CD4-positive, alpha-beta T cell treated with Interferon alpha-2 for 1 hour (primary cell): ENCODE results near the gene FRAT1.
"Not testable (repeated sequence)": the region's sequence is repeated elsewhere in the genome, so short reads cannot be mapped to it uniquely, and the experiment has no call there.

Experiments used
- DNase-seq, 2 donors: peaks; one replicate each; pipeline ENCODE4 v3.0.0-alpha.2; 2020 to 2022

FRAT1 gene

GRCh38 chr10:97318772-97319651 lies at the start of gene FRAT1:
Gene FRAT1, plus strand, starts transcription at chr10:97319271. Its CDS starts 183 bp downstream, at chr10:97319454.
- peak; percentile 86 to 92 for DNase-seq

GRCh38 chr10:97270523-97271154 lies 48.4 kb upstream of the FRAT1 start:
- no peak for DNase-seq

GRCh38 chr10:97273700-97274099 lies 45.4 kb upstream of the FRAT1 start:
- DNase-seq, result no peak

GRCh38 chr10:97274828-97275227 lies 44.2 kb upstream of the FRAT1 start:
- no peak for DNase-seq

- DNase-seq, result no peak
These were observed 41.5 kb upstream of the FRAT1 start for GRCh38 chr10:97277551-97277950.

GRCh38 chr10:97278491-97278989 lies 40.5 kb upstream of the FRAT1 start:
- DNase-seq, result peak in 1 of 2 donors; percentile 68

GRCh38 chr10:97279121-97279815 lies 39.8 kb upstream of the FRAT1 start:
- no peak for DNase-seq

- DNase-seq, result no peak
These were observed 38.3 kb upstream of the FRAT1 start for GRCh38 chr10:97280783-97281182.

GRCh38 chr10:97290076-97290475 lies 29.0 kb upstream of the FRAT1 start:
- DNase-seq, result not testable (repeated sequence)

- not testable (repeated sequence) for DNase-seq
These were observed 28.3 kb upstream of the FRAT1 start for GRCh38 chr10:97290576-97291356.

- DNase-seq, result no peak
These were observed 27.5 kb upstream of the FRAT1 start for GRCh38 chr10:97291357-97292096.

GRCh38 chr10:97292097-97292861 lies 26.8 kb upstream of the FRAT1 start, which contains the start of gene ARHGAP19:
Gene ARHGAP19, minus strand, starts transcription at chr10:97292637. Its CDS starts 10 bp downstream, at chr10:97292627.
- DNase-seq, result peak; percentile 95 to 97

GRCh38 chr10:97292862-97293198 lies 26.2 kb upstream of the FRAT1 start:
- no peak for DNase-seq

- DNase-seq, result no peak
These were observed 21.4 kb upstream of the FRAT1 start for GRCh38 chr10:97297556-97298222.

GRCh38 chr10:97298223-97298571 lies 20.9 kb upstream of the FRAT1 start:
- DNase-seq, result no peak

GRCh38 chr10:97300980-97301379 lies 18.1 kb upstream of the FRAT1 start:
- no peak for DNase-seq

- no peak for DNase-seq
These were observed 16.8 kb upstream of the FRAT1 start for GRCh38 chr10:97302088-97302791.

GRCh38 chr10:97307441-97307840 lies 11.6 kb upstream of the FRAT1 start:
- DNase-seq, result no peak

GRCh38 chr10:97307866-97308780 lies 10.9 kb upstream of the FRAT1 start:
- no peak for DNase-seq
